ENCODE data around the gene APOL2.

DNA sequence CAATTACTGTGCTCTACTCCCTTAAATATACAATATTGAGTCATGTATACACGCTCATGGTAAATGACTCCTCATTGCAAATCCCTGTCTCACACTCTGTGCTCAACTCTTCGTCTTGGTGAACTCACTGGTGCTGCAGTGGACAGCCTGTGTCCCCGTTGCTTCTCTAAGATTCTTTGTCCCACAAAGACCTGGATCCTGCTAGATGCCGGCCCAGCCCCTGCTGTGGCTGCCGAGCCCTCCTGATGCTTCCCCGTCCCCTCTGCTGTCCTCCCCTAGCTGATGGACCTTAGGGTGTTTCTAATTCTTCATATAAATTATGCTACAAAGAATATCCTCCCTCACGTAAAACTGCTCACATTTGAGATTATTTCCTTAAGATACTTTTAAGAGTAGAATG lies 5.5 kb downstream of the APOL2 start:
- TF ChIP-seq CTCF (IDR thresholded peaks at IDR 0.05) (no peak), EZH2 (IDR thresholded peaks at IDR 0.05) (no peak)

Measured in neural progenitor cell (in vitro differentiated cells).